LNCaP clone FGC (cell line): ENCODE data around the gene UPB1.

Experiments used
- DNase-seq: peaks from one replicate; pipeline ENCODE4 v3.0.0-alpha.2; 2011; ENCODE audit warnings: low read depth
- H3K4me3 ChIP-seq: 2 replicates; pipeline ENCODE4 v1.5.1; 2011; ENCODE audit warnings: mild to moderate bottlenecking, low read depth, low read length, control low read depth
- TF ChIP-seq, protein P1 (sequence below): IDR thresholded peaks from 2 replicates; pipeline ENCODE4 v1.5.1; 2012; ENCODE audit warnings: mild to moderate bottlenecking; ENCODE audit not compliant: control insufficient read depth, insufficient read depth; ENCODE audit errors: extremely low read depth

The UPB1 gene

DNA sequence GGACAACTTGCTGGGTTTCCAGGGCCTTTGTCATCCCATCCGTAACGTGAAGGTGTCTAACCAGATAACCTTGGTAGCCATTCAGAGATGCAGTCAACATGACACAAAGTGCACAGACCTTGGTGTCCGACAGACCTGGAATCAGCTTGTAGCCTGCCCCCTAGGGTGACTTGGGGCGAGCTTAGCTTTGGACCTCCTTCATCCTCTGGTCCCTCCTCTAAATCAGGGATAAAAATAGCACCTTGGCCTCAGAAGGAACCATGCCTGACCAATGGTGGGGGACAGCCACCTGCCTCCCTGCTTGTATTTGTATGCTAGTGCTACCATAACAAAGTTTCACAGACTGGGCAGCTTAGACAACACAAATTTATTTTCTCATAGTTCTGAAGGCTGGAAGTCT lies 64.3 kb downstream of the UPB1 start:
- TF ChIP-seq, protein P1, sequence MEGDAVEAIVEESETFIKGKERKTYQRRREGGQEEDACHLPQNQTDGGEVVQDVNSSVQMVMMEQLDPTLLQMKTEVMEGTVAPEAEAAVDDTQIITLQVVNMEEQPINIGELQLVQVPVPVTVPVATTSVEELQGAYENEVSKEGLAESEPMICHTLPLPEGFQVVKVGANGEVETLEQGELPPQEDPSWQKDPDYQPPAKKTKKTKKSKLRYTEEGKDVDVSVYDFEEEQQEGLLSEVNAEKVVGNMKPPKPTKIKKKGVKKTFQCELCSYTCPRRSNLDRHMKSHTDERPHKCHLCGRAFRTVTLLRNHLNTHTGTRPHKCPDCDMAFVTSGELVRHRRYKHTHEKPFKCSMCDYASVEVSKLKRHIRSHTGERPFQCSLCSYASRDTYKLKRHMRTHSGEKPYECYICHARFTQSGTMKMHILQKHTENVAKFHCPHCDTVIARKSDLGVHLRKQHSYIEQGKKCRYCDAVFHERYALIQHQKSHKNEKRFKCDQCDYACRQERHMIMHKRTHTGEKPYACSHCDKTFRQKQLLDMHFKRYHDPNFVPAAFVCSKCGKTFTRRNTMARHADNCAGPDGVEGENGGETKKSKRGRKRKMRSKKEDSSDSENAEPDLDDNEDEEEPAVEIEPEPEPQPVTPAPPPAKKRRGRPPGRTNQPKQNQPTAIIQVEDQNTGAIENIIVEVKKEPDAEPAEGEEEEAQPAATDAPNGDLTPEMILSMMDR = no peak
- H3K4me3 ChIP-seq = no peak overlapping the region

DNA sequence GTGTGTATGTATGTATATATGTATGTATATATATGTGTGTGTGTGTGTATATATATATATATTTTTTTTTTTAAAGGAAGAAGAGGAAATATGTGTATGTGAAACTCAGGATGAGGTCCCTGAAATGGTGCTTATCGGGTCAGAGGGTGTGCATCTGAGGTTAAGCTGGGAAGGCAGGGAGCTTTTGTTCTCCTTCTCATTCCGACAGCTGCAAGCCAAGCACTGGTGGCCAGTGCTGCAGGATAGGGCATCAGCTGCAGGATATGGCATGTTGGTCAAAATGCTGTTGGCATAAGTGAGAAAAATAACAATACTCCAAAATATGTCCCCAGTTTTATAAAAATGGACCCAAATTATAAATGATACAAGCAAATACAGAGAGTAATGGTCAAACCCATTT lies 68.1 kb downstream of the UPB1 start:
- TF ChIP-seq, protein P1 = no peak
- DNase-seq = no peak
- H3K4me3 ChIP-seq = no peak overlapping the region

More for the DNA sequence above, 64.3 kb downstream of the UPB1 start:
- no peak for DNase-seq

DNA sequence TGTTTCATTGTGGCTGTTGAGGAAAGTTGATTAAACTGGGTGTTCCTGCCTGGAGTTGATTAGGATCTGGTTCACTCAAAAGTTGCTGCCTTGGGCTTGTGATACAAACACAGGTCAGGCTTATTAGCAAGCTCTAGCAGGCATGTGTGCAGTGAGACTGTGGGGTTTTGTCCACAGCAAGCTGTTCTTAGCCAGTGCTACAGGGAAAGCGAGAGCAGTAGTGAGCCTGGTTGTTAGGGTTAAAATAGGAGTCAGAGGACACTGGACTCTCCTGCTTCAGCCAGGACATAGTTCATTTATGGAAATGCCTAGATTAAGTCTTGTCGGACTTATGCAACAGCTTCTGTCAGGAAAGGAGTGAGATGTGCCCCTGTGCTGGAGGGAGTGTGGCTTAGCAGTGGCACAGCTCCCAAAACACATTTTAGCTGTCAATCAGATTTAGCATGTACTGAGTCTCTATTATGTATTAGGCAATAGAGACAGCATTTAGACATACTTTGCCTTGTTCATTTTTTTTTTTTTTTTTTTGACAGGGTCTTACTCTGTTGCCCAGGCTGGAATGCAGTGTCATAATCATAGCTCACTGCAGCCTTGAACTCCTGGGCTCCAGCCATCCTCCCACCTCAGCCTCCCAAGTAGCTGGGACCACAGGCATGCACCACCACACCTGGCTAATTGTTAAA lies 69.4 kb downstream of the UPB1 start:
- no peak for DNase-seq
- TF ChIP-seq, protein P1 = no peak
- no peak overlapping the region for H3K4me3 ChIP-seq

DNA sequence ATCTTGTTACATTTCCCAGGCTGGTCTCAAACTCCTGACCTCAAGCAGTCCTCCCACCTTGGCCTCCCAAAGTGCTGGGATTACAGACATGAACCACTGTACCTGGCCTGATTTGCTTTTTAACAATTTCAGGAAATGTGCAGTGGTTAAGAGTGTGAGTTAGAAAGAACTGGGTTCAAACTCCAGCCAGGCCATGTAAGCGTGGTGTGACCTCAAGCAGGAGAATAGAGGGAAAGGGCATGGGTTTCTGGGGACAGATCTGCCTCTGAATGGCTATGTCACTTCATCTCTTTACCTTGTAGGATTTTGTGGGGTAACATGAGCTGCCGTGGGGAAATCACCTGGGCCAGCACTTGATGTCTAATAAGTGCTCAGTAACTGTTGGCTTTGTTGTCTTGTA lies 69.9 kb downstream of the UPB1 start:
- DNase-seq = no peak
- H3K4me3 ChIP-seq = no peak overlapping the region
- TF ChIP-seq, protein P1 = no peak

DNA sequence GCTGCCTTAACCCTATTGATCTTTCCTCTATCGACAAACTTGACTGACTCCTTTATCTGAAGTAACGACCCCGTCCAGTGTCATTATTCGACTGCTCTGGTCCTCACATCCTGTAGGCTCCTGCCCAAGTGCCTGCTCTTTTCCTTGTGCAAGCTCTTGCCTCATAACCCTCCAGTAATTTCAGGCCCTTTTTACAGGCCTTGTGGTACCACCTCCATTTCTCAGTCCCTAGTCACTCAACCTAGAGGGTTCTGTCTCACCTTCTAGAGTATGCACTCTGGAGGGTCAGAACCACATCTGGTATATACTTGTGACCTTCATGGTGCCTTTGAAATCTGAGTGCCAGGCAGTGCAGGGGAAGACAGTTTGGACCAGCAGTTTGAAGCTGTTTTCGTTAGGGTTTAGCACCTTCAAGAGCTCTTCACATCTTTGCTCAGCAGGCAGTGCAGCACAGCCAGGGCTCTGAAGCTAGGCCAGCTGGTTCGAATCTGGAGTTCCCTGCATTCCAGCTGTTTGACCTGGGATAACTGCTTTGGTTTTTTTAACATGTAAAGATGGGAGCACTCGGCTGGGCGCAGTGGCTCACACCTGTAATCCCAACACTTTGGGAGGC lies 71.9 kb downstream of the UPB1 start:
- TF ChIP-seq, protein P1 = no peak
- DNase-seq = no peak
- no peak overlapping the region for H3K4me3 ChIP-seq

DNA sequence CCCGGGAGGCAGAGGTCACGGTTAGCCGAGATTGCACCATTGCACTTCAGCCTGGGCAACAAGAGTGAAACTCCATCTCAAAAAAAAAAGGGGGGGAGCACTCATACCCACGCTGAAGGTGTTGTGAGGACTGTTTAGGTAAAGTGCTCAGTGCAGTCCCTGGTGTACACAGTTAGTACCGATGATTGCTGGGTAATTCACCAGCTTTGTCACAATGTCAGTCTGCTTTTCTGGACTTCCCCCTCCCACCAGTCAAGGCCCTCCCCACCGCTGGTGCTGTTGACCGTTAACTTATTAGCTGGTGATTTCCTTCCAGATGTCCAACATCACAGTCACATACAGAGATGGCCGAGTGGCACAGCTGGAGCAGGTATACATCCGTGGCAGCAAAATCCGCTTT lies 72.5 kb downstream of the UPB1 start:
- DNase-seq = no peak
- TF ChIP-seq, protein P1 = no peak
- no peak overlapping the region for H3K4me3 ChIP-seq

DNA sequence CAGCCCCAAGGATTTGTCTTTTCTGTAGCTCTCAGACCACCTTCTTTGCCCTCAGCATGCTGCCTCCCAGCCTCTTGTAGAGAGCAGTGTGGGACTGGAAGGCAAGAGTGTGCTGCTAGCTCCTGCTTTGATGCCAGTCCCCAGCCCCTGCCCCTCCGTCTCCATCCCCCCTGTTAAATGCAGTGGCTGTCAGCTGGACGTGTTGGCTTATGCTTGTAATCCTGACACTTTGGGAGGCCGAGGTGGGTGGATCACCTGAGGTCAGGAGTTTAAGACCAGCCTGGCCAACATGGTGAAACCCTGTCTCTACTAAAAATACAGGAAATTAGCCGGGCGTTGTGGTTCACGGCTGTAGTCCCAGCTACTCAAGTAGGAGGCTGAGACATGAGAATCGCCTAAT lies 76.1 kb downstream of the UPB1 start:
- TF ChIP-seq, protein P1 = no peak

More for the DNA sequence above, 76.1 kb downstream of the UPB1 start:
- DNase-seq = no peak
- H3K4me3 ChIP-seq = no peak overlapping the region
